H1 (cell line): Measurements from ENCODE around the gene NLRP10. TPM values are rescaled to one million over a fixed set of nuclear protein-coding genes. Genes with fewer than 3 reads are reported as not detected.
A peak's percentile ranks its signal among the peaks of the same experiment; 100 is the strongest.

ENCODE experiments used
- CTCF ChIA-PET: fragments of 300-600 bp; sonication (Branson Sonifier 250); formaldehyde crosslinking; loops from one replicate; lab custom pipeline; 2021; ENCODE audit not compliant: partially characterized antibody; lab: Charles Lee
- POLR2A ChIA-PET: fragments of 300-600 bp; sonication (Branson Sonifier 250); formaldehyde crosslinking; loops from one replicate; lab custom pipeline; 2021; ENCODE audit warnings: inconsistent platforms; ENCODE audit not compliant: partially characterized antibody; lab: Charles Lee
- DNase-seq, 2 experiments: peaks; one replicate each; pipeline versions ENCODE4 v3.0.0 to v3.0.0-alpha.2; 2010 to 2022; ENCODE audit warnings: low spot score in 2 of 2, low read depth in 1 of 2, mixed read lengths in 1 of 2
- FAIRE-seq: peaks from 2 replicates; lab custom pipeline; 2011; peaks lifted over from hg19 to GRCh38; lab: Jason Lieb, UNC
- H2AFZ ChIP-seq: 2 replicates; pipeline ENCODE4 v1.8.1; 2012; ENCODE audit warnings: low read length, inconsistent platforms
- H2AK5ac ChIP-seq: 2 replicates; pipeline ENCODE4 v1.6.1; 2013; ENCODE audit warnings: low read depth, low read length
- H2BK120ac ChIP-seq: replicated peaks from 2 replicates; pipeline ENCODE3; 2013; ENCODE audit warnings: low read depth, low read length, inconsistent platforms
- H2BK12ac ChIP-seq: 2 replicates; pipeline ENCODE4 v1.6.1; 2013; ENCODE audit warnings: low read depth, low read length
- H2BK15ac ChIP-seq: 2 replicates; pipeline ENCODE4 v1.6.1; 2013; ENCODE audit warnings: low read length
- H2BK20ac ChIP-seq: 2 replicates; pipeline ENCODE4 v1.6.1; 2013; ENCODE audit warnings: low read length
- H2BK5ac ChIP-seq: 2 replicates; pipeline ENCODE4 v1.6.1; 2013; ENCODE audit warnings: low read depth, low read length
- H3K14ac ChIP-seq: 2 replicates; pipeline ENCODE4 v1.6.1; 2013; ENCODE audit warnings: inconsistent platforms; ENCODE audit not compliant: insufficient read length
- H3K18ac ChIP-seq: 2 replicates; pipeline ENCODE4 v1.6.1; 2013; ENCODE audit warnings: low read length; ENCODE audit errors: extremely low read depth
- H3K23ac ChIP-seq: 2 replicates; pipeline ENCODE4 v1.6.1; 2013; ENCODE audit warnings: inconsistent platforms; ENCODE audit not compliant: insufficient read length
- H3K23me2 ChIP-seq: 2 replicates; pipeline ENCODE4 v1.6.1; 2013; ENCODE audit warnings: low read depth, low read length
- H3K27ac ChIP-seq: 2 replicates; pipeline ENCODE4 v1.6.1; 2011; ENCODE audit warnings: low read depth, low read length, inconsistent platforms
- H3K27me3 ChIP-seq, 4 experiments: replicated peaks in 1 of 4; 1 replicate in 1 of 4; 2 replicates in 3 of 4; pipeline versions ENCODE4 v1.6.1 to v1.8.1; 2011 to 2013; ENCODE audit warnings: low read length in 3 of 4, mild to moderate bottlenecking in 3 of 4, inconsistent platforms in 2 of 4, mixed read lengths in 2 of 4, moderate library complexity in 1 of 4; ENCODE audit not compliant: control insufficient read depth in 3 of 4, insufficient read depth in 3 of 4; ENCODE audit errors: extremely low read depth in 1 of 4
- H3K36me3 ChIP-seq, 4 experiments: 2 replicates each; pipeline versions ENCODE4 v1.6.1 to v1.8.1; 2011 to 2013; ENCODE audit warnings: mild to moderate bottlenecking in 4 of 4, low read length in 3 of 4, moderate library complexity in 2 of 4, control low read depth in 1 of 4, inconsistent platforms in 1 of 4; ENCODE audit not compliant: insufficient read depth in 4 of 4, control insufficient read depth in 2 of 4
- H3K4ac ChIP-seq: replicated peaks from 2 replicates; pipeline ENCODE3; 2013; ENCODE audit warnings: low read length, low read depth, mixed read lengths, inconsistent platforms; ENCODE audit not compliant: insufficient read length
- H3K4me1 ChIP-seq, 4 experiments: replicated peaks in 1 of 4; 1 replicate in 1 of 4; 2 replicates in 3 of 4; pipeline versions ENCODE4 v1.6.1 to v1.8.1; 2011 to 2013; ENCODE audit warnings: low read length in 3 of 4, inconsistent platforms in 2 of 4, mixed read lengths in 1 of 4; ENCODE audit not compliant: insufficient read depth in 4 of 4, control insufficient read depth in 3 of 4
- H3K4me2 ChIP-seq, 2 experiments: 2 replicates each; pipeline versions ENCODE4 v1.6.1 to v1.8.1; 2011 to 2013; ENCODE audit warnings: low read depth in 2 of 2, low read length in 2 of 2, control low read depth in 1 of 2, inconsistent platforms in 1 of 2, mild to moderate bottlenecking in 1 of 2; ENCODE audit not compliant: insufficient read depth in 1 of 2
- H3K4me3 ChIP-seq, 4 experiments: fragments of 200-600, 300-600 bp in 1 of 4; sonication (generic), shearing (Covaris generic), sonication (Bioruptor Twin) in 1 of 4; 2 replicates each; pipeline versions ENCODE4 v1.5.1 to v1.8.1; 2011 to 2016; ENCODE audit warnings: low read length in 4 of 4, low read depth in 3 of 4, control low read depth in 2 of 4, inconsistent platforms in 2 of 4, mild to moderate bottlenecking in 2 of 4, mixed read lengths in 1 of 4, moderate library complexity in 1 of 4; ENCODE audit not compliant: insufficient read depth in 2 of 4; ENCODE audit errors: extremely low read depth in 1 of 4
- H3K56ac ChIP-seq: replicated peaks from 2 replicates; pipeline ENCODE3; 2013; ENCODE audit warnings: low read depth, mild to moderate bottlenecking, mixed read lengths, low read length, inconsistent platforms; ENCODE audit not compliant: insufficient read length
- H3K79me1 ChIP-seq: 2 replicates; pipeline ENCODE4 v1.6.1; 2013; ENCODE audit warnings: low read depth, low read length, control low read depth
- H3K79me2 ChIP-seq, 2 experiments: 2 replicates each; pipeline versions ENCODE4 v1.6.1 to v1.8.1; 2012 to 2013; ENCODE audit warnings: low read length in 2 of 2, mild to moderate bottlenecking in 2 of 2, inconsistent platforms in 1 of 2; ENCODE audit not compliant: insufficient read depth in 2 of 2, control insufficient read depth in 1 of 2
- H3K9ac ChIP-seq, 4 experiments: replicated peaks in 1 of 4; 1 replicate in 1 of 4; 2 replicates in 3 of 4; pipeline versions ENCODE4 v1.6.1 to v1.8.1; 2011 to 2013; ENCODE audit warnings: low read depth in 3 of 4, low read length in 3 of 4, control low read depth in 2 of 4, mild to moderate bottlenecking in 2 of 4, moderate library complexity in 2 of 4, inconsistent platforms in 1 of 4; ENCODE audit errors: extremely low read depth in 1 of 4
- H3K9me3 ChIP-seq, 2 experiments: 2 replicates each; pipeline versions ENCODE4 v1.6.1 to v1.8.1; 2012 to 2013; ENCODE audit warnings: mild to moderate bottlenecking in 2 of 2, moderate library complexity in 2 of 2, control low read depth in 1 of 2, inconsistent platforms in 1 of 2, low read depth in 1 of 2, low read length in 1 of 2, mixed read lengths in 1 of 2; ENCODE audit not compliant: insufficient read depth in 2 of 2
- H4K20me1 ChIP-seq, 2 experiments: replicated peaks in 1 of 2; 2 replicates each; pipeline versions ENCODE3 to v1.8.1; 2011 to 2013; ENCODE audit warnings: inconsistent platforms in 2 of 2, low read length in 2 of 2, mild to moderate bottlenecking in 1 of 2; ENCODE audit not compliant: insufficient read depth in 2 of 2, control insufficient read depth in 1 of 2
- H4K5ac ChIP-seq: 2 replicates; pipeline ENCODE4 v1.6.1; 2013; ENCODE audit warnings: low read length, low read depth, mixed read lengths, inconsistent platforms; ENCODE audit not compliant: insufficient read length
- H4K8ac ChIP-seq: 2 replicates; pipeline ENCODE4 v1.8.0; 2013; ENCODE audit warnings: mild to moderate bottlenecking, moderate library complexity, low read length, inconsistent platforms; ENCODE audit not compliant: insufficient read depth; ENCODE audit errors: extremely low read depth
- H4K91ac ChIP-seq: replicated peaks from 2 replicates; pipeline ENCODE3; 2013; ENCODE audit warnings: low read length, mixed read lengths, inconsistent platforms; ENCODE audit not compliant: insufficient read length
- CREB1 ChIP-seq: IDR thresholded peaks from 2 replicates; pipeline ENCODE4 v1.6.1; 2012; ENCODE audit warnings: inconsistent platforms
- GABPA ChIP-seq: IDR thresholded peaks from 2 replicates; pipeline ENCODE4 v1.6.1; 2011; ENCODE audit warnings: mild to moderate bottlenecking, low read length, moderate library complexity, borderline replicate concordance; ENCODE audit not compliant: insufficient read depth
- PHF8 ChIP-seq: fragments of 200-600 bp; sonication (generic); conservative IDR thresholded peaks from 2 replicates; pipeline ENCODE4 v1.7.1; 2012; ENCODE audit warnings: low read depth, mild to moderate bottlenecking, inconsistent platforms, low read length, moderate library complexity
- SIX5 ChIP-seq: IDR thresholded peaks from 2 replicates; pipeline ENCODE4 v1.6.1; 2011; ENCODE audit warnings: mild to moderate bottlenecking, low read depth, low read length
- SUZ12 ChIP-seq: fragments of 200-600 bp; sonication (generic); IDR thresholded peaks from 2 replicates; pipeline ENCODE4 v1.6.1; 2012; ENCODE audit warnings: mild to moderate bottlenecking, inconsistent platforms, low read length, moderate library complexity, mixed read lengths
- TAF1 ChIP-seq: IDR thresholded peaks from 2 replicates; pipeline ENCODE4 v1.6.1; 2011; ENCODE audit warnings: mild to moderate bottlenecking, low read depth, low read length
- TBP ChIP-seq: IDR thresholded peaks from 2 replicates; pipeline ENCODE4 v1.6.1; 2011; ENCODE audit warnings: low read depth, low read length, improper control_type of control experiment
- YY1 ChIP-seq: IDR thresholded peaks from 2 replicates; pipeline ENCODE4 v1.6.1; 2011; ENCODE audit warnings: low read depth, mild to moderate bottlenecking, low read length
- WGBS, 2 experiments: shearing (Covaris generic) in 1 of 2; methylation state at CpG; one replicate each; pipeline versions ENCODE4 v1.1.6 to v1.1.7; 2013 to 2015; ENCODE audit warnings: low lambda C conversion rate in 2 of 2, mixed read lengths in 2 of 2, inconsistent platforms in 1 of 2, low coverage in 1 of 2, missing lambda C conversion rate in 1 of 2; ENCODE audit not compliant: insufficient replicate concordance in 2 of 2, insufficient coverage in 1 of 2, insufficient read length in 1 of 2; ENCODE audit errors: extremely low coverage in 1 of 2, missing lambda C conversion rate in 1 of 2; 5-methylcytosine and 5-hydroxymethylcytosine counted together
- polyA plus RNA-seq, 7 experiments: library from polyadenylated mRNA; depleted of rRNA in 3 of 7; stranded (reverse) in 5 of 7; unstranded in 2 of 7; fragments of >200 nt in 5 of 7; fragments of 200-250 nt in 2 of 7; gene quantifications; 1 replicate in 5 of 7; 2 replicates in 1 of 7; 4 replicates in 1 of 7; pipeline versions ENCODE4 v1.2.1 to v1.2.3, GENCODE V29; 2011 to 2013; ENCODE audit warnings: missing spikeins in 2 of 7, mixed read lengths in 2 of 7
- total RNA-seq: library from RNA; stranded (reverse); fragmentation: NEBNext Ultra II Directional; extraction: Animal tissue kit (Norgen Biotek cat#: 25700); gene quantifications from 2 replicates; pipeline ENCODE4 v1.2.1, GENCODE V29; 2021

Gene NLRP10
- total and polyA plus RNA-seq, 2 of the 8 experiments (the other 6 are each of a cell fraction or from before 2014, with no cell fraction given) = 0.71 TPM; not detected in 1

DNA sequence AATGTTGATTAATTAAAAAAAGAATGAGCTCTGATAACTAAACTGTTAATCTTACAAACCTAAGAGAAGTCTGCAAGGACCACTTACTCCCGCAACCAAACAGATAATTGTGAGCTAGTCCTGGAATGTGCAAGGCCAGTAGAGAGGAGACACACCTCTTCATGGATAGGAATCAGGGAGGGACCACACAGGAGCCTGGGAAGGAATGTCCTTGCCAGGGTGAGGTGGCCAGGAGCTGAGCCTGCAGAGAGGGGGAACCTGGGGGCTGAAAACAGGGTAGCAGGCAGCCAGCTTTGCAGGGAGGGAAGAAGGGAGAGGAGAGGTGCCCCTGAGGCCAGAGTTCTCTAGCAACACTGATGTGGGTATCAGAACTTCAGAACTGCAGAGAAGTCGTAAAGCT lies 9.4 kb upstream of the NLRP10 start:
- H2AFZ ChIP-seq = no peak overlapping the region; the same call in 1 of the 2 replicates
- no peak overlapping the region for H4K8ac ChIP-seq
- H3K27ac ChIP-seq = no peak overlapping the region
- H3K4me1 ChIP-seq = peaks cover 0 to 7% (median 4%) of the 10 kb centered on the region in 4 experiments; a peak in 4 of 7 replicates
- no peak overlapping the region for H3K4me2 ChIP-seq
- no peaks in the 10 kb centered on the region for H3K27me3 ChIP-seq
- no peak overlapping the region for H2BK120ac ChIP-seq
- H3K23ac ChIP-seq = no peak overlapping the region
- H3K9ac ChIP-seq = no peak overlapping the region
- ChIA-PET POLR2A (interaction anchor here (0.6 to 5.9 kb wide), 5 partner anchors 10 to 1261 kb away, joined by 3 to 38 read pairs (median 3); partner anchors contain the start of gene EIF3F), CTCF (interaction anchor here (0.7 to 5.7 kb wide), 10 partner anchors 10 to 318 kb away, joined by 3 to 43 read pairs (median 5); partner anchors contain the start of gene EIF3F)
- H3K14ac ChIP-seq = no peak overlapping the region
- DNase-seq = no peak
- H3K9me3 ChIP-seq = no peaks in the 10 kb centered on the region
- FAIRE-seq = no peak
- H3K79me2 ChIP-seq = no peaks in the 10 kb centered on the region
- H3K79me1 ChIP-seq = no peaks in the 10 kb centered on the region
- WGBS, 2 experiments = 91% methylated on average over 2 of the region's 2 CpGs; no CpG with 5 or more reads in 1 of the 2 experiments
- H2BK20ac ChIP-seq = no peak overlapping the region
- no peak overlapping the region for H2AK5ac ChIP-seq
- no peak overlapping the region for H3K4me3 ChIP-seq
- TF ChIP-seq CREB1 (no peak), YY1 (no peak), PHF8 (no peak), SUZ12 (no peak), GABPA (no peak), TAF1 (no peak), SIX5 (no peak), TBP (no peak)
- no peak overlapping the region for H4K91ac ChIP-seq
- no peaks in the 10 kb centered on the region for H3K23me2 ChIP-seq
- H3K18ac ChIP-seq = peak overlapping the region; percentile 13; the same call in 1 of the 2 replicates
- H3K4ac ChIP-seq = no peak overlapping the region
- no peak overlapping the region; the same call in 1 of the 2 replicates for H2BK12ac ChIP-seq
- H2BK15ac ChIP-seq = no peak overlapping the region
- no peaks in the 10 kb centered on the region for H4K20me1 ChIP-seq
- H3K36me3 ChIP-seq = no peaks in the 10 kb centered on the region
- H4K5ac ChIP-seq = no peak overlapping the region
- H3K56ac ChIP-seq = no peak overlapping the region
- no peak overlapping the region for H2BK5ac ChIP-seq
